ENCODE measurements around the gene GFAP. TPM values are rescaled to one million over a fixed set of nuclear protein-coding genes. Genes with fewer than 3 reads are reported as not detected.

Gene GFAP
- polyA plus RNA-seq, 1 of the 3 experiments (the other 2 are of a cell fraction): 0.48 TPM

- Histone ChIP-seq H3K4me1 (ENCODE audit: control insufficient read depth in 1 of 2, insufficient read depth in 2 of 2, low read depth in 1 of 2, low read length in 1 of 2) (peaks cover 0 to 19% of the 10 kb centered on the region in 2 experiments; a peak in 1 of 4 replicates), H3K4me3 (ENCODE audit: low read depth in 2 of 2, low read length in 1 of 2) (no peak overlapping the region), H2AFZ (ENCODE audit: low read depth) (no peak overlapping the region), H3K4me2 (no peak overlapping the region), H3K27me3 (ENCODE audit: insufficient read depth) (no peaks in the 10 kb centered on the region), H3K9me2 (no peaks in the 10 kb centered on the region), H4K20me1 (ENCODE audit: insufficient read depth) (no peaks in the 10 kb centered on the region; the same call in 1 of the 2 replicates), H3K27ac (ENCODE audit: low read depth in 2 of 2, low read length in 1 of 2) (no peak overlapping the region), H3K9me3 (no peaks in the 10 kb centered on the region), H3K9ac (no peak overlapping the region), H3K79me2 (ENCODE audit: insufficient read depth) (peaks cover 45% of the 10 kb centered on the region), H3K36me3 (replicated peaks in 1 of 2; ENCODE audit: control insufficient read depth in 1 of 2, insufficient read depth in 2 of 2, low read length in 1 of 2) (peaks cover 30 to 43% of the 10 kb centered on the region in 2 experiments), H3F3A (replicated peaks; ENCODE audit: insufficient read depth) (peaks cover 21% of the 10 kb centered on the region)
- TF ChIP-seq JUND (IDR thresholded peaks at IDR 0.05): no peak
- no peak for TF ChIP-seq CTCF (IDR thresholded peaks at IDR 0.05)
- no peak for TF ChIP-seq MAX (IDR thresholded peaks at IDR 0.05; ENCODE audit: low read depth)
- TF ChIP-seq TCF12 (IDR thresholded peaks at IDR 0.05): no peak
- TF ChIP-seq NFIC (IDR thresholded peaks at IDR 0.05; ENCODE audit: borderline replicate concordance): no peak
- no peak for TF ChIP-seq PBX3 (IDR thresholded peaks at IDR 0.05)
- TF ChIP-seq CHD2 (IDR thresholded peaks at IDR 0.05; ENCODE audit: low read length, partially characterized antibody): no peak
- TF ChIP-seq MXI1 (IDR thresholded peaks at IDR 0.05; ENCODE audit: low read depth, low read length): no peak
- TF ChIP-seq RFX5 (IDR thresholded peaks at IDR 0.05; ENCODE audit: low read length): no peak
- 87% methylated on average over 3 of the region's 9 CpGs for WGBS (ENCODE audit: low lambda C conversion rate)
- peak; percentile 21 for DNase-seq
- CTCF ChIA-PET: interaction anchor here (0.9 to 2.1 kb wide), 4 partner anchors 12 to 87 kb away, joined by 3 to 5 read pairs (median 4); partner anchors contain the start of gene KIF18B
- POLR2A ChIA-PET: no interaction called here
Measured at GRCh38 chr17:44935116-44935515, 19.8 kb upstream of the GFAP start.

DNA sequence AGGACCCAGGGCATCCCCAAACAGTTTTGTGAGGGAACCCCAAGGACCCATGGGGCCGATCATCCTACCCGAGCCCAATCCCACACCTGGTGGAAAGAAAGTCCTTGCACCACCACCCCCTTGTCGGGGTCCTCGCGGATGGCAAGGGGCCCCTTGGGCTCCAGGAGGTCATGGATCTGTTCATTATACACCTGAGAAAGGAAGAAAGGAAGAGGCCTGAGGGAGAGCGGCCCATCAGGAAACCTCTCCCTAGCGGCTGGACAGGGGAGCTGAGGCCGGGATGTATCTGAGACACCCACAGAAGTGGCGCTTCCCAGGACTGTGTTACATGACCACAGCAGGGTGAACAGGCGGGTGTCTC is 19.4 kb upstream of the GFAP start:
- peak; percentile 11 for DNase-seq
- H3K9ac ChIP-seq: no peak overlapping the region
- H3K27me3 ChIP-seq (ENCODE audit: insufficient read depth): no peaks in the 10 kb centered on the region
- H4K20me1 ChIP-seq (ENCODE audit: insufficient read depth): no peaks in the 10 kb centered on the region; the same call in 1 of the 2 replicates
- POLR2A ChIA-PET: no interaction called here
- no peaks in the 10 kb centered on the region for H3K9me3 ChIP-seq
- peaks cover 41% of the 10 kb centered on the region for H3K79me2 ChIP-seq (ENCODE audit: insufficient read depth)
- H3K4me2 ChIP-seq: no peak overlapping the region
- H3K4me3 ChIP-seq (ENCODE audit: low read depth in 2 of 2, low read length in 1 of 2): no peak overlapping the region
- H2AFZ ChIP-seq (ENCODE audit: low read depth): no peak overlapping the region
- peaks cover 0 to 21% of the 10 kb centered on the region in 2 experiments; a peak in 1 of 4 replicates for H3K4me1 ChIP-seq (ENCODE audit: control insufficient read depth in 1 of 2, insufficient read depth in 2 of 2, low read depth in 1 of 2, low read length in 1 of 2)
- TF ChIP-seq POLR2AphosphoS5 (IDR thresholded peaks at IDR 0.05; ENCODE audit: low read depth, low read length) (no peak), IRF3 (IDR thresholded peaks at IDR 0.05; ENCODE audit: low read depth, low read length) (no peak), PBX3 (IDR thresholded peaks at IDR 0.05) (no peak)
- TF ChIP-seq, protein P1, sequence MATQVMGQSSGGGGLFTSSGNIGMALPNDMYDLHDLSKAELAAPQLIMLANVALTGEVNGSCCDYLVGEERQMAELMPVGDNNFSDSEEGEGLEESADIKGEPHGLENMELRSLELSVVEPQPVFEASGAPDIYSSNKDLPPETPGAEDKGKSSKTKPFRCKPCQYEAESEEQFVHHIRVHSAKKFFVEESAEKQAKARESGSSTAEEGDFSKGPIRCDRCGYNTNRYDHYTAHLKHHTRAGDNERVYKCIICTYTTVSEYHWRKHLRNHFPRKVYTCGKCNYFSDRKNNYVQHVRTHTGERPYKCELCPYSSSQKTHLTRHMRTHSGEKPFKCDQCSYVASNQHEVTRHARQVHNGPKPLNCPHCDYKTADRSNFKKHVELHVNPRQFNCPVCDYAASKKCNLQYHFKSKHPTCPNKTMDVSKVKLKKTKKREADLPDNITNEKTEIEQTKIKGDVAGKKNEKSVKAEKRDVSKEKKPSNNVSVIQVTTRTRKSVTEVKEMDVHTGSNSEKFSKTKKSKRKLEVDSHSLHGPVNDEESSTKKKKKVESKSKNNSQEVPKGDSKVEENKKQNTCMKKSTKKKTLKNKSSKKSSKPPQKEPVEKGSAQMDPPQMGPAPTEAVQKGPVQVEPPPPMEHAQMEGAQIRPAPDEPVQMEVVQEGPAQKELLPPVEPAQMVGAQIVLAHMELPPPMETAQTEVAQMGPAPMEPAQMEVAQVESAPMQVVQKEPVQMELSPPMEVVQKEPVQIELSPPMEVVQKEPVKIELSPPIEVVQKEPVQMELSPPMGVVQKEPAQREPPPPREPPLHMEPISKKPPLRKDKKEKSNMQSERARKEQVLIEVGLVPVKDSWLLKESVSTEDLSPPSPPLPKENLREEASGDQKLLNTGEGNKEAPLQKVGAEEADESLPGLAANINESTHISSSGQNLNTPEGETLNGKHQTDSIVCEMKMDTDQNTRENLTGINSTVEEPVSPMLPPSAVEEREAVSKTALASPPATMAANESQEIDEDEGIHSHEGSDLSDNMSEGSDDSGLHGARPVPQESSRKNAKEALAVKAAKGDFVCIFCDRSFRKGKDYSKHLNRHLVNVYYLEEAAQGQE (IDR thresholded peaks at IDR 0.05; ENCODE audit: low read depth, low read length): no peak
- H3K9me2 ChIP-seq: no peaks in the 10 kb centered on the region
- no peak overlapping the region for H3K27ac ChIP-seq (ENCODE audit: low read depth in 2 of 2, low read length in 1 of 2)
- peaks cover 17% of the 10 kb centered on the region for H3F3A ChIP-seq (replicated peaks; ENCODE audit: insufficient read depth)
- H3K36me3 ChIP-seq (replicated peaks in 1 of 2; ENCODE audit: control insufficient read depth in 1 of 2, insufficient read depth in 2 of 2, low read length in 1 of 2): peaks cover 34 to 47% of the 10 kb centered on the region in 2 experiments
- CTCF ChIA-PET: interaction anchor here (0.9 to 2.6 kb wide), 5 partner anchors 13 to 88 kb away, joined by 3 to 10 read pairs (median 4); partner anchors contain the start of gene KIF18B
- WGBS (ENCODE audit: low lambda C conversion rate): 93% methylated on average over 8 of the region's 10 CpGs

All from SK-N-SH (cell line).